ENCODE data around the gene SUV39H1.
"Not testable (repeated sequence)": the region's sequence is repeated elsewhere in the genome, so short reads cannot be mapped to it uniquely, and the experiment has no call there.

Gene SUV39H1

DNA sequence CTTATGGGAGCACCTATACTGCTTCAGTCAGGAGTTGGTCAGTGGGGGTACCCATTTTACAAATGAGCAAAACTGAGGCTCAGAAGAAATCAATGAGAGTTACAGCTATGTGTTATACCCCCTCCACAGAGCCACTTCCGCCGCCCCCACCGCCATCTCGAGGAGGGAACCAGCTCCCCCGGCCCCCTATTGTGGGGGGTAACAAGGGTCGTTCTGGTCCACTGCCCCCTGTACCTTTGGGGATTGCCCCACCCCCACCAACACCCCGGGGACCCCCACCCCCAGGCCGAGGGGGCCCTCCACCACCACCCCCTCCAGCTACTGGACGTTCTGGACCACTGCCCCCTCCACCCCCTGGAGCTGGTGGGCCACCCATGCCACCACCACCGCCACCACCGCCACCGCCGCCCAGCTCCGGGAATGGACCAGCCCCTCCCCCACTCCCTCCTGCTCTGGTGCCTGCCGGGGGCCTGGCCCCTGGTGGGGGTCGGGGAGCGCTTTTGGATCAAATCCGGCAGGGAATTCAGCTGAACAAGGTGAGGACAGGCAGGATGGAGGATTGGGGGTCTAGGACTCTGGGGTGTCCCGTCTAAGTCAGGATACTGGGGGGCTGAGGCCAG is 7.9 kb upstream of the SUV39H1 start:
- DNase-seq (ENCODE audit: low read depth, low spot score) = no peak

DNA sequence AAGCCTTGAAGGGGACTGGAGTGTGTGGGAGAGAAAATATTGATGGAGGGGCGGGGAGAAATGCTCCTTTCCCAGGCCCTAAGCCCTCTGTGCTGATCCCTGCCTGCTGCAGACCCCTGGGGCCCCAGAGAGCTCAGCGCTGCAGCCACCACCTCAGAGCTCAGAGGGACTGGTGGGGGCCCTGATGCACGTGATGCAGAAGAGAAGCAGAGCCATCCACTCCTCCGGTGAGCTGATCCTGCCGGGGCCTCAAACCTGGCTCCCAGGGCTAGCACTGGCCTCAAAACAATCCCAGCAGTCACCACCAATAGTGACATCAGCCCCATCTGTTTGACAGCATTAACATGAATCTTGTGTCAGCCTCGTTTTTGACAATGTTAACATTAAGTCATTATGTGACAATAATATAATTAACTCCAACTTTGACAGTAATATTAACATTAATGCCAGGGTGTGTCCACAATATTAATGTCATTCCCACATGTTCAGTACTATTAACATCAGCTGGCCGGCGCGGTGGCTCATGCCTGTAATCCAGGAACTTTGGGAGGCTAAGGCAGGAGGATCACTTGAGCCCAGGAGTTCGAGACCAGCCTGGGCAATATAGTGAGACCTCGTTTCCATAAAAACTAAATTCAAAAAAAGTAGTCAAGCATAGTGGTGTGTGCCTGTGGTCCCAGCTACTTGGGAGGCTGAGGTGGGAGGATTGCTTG is 7.2 kb upstream of the SUV39H1 start:
- peak; percentile 18 for DNase-seq (ENCODE audit: low read depth, low spot score)

DNA sequence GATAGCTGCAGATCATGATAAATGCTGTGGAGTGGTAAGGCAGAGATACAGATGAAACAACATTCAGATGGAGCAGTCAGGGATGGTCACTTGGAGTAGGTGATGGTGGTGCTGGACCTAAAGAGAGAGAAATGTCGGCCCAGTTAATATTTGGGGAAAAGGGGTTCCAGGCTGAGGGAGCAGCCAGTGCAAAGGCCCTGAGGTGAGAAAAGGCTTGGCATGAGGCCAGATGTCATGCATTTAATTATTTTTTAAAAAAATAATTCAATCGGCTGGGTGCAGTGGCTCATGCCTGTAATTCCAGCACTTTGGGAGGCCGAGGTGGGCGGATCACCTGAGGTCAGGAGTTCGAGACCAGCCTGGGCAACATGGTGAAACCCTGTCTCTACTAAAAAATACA is 4.8 kb upstream of the SUV39H1 start:
- not testable (repeated sequence) for DNase-seq (ENCODE audit: low read depth, low spot score)

DNA sequence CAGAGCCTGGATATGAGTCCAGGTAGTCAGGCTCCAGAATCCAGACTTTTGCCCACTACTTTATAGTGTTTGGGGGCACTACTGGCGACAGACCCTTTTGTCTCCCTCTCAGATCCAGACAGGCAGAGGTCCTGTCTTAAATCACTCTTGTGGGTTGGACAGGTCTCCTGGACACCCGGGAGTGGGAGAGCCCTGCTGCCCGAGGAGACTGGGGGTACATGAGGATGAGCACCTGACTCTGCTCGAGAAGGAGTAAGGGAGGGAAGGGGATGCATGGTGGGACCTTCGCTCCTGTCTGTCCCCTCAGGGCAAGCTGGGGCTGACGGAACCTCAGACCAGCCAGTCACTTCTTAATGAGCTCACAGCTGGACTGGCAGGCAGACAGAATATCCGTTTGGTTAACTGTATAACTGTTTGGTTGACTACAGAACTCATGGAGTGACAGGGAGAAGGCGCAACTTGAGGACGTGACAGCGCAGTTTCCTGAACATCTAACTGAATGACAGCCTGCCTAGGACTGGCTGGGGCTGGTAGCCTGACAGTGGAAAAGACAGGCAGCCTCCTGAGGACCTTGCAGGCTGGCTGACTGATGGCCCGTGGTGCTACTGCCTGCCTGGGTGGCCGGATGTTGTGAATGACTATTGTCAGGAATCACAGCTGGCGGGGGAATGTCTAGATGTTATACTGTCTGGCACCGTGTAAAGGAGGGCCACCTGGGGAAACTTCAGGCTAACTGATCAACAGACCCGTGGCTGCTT is 1.6 kb upstream of the SUV39H1 start:
- peak; percentile 68 for DNase-seq (ENCODE audit: low read depth, low spot score)

DNA sequence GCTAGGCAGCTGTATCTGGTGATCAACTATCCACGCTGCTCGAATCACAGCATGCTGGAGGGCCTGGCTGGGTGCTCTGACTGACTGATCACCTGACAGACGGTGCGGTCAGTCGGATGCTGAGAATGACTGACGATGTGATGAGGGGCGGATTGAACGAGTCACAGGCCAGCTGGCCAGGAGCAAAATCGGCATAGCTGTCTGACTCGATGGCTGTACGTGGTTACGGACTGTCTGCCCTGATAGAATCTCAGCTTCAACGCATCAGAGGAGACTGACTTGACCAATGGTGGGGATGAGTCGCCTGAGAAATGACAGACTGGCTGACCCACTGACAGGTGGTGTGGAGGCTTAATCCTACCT is 1.0 kb upstream of the SUV39H1 start:
- no peak for DNase-seq (ENCODE audit: low read depth, low spot score)

DNA sequence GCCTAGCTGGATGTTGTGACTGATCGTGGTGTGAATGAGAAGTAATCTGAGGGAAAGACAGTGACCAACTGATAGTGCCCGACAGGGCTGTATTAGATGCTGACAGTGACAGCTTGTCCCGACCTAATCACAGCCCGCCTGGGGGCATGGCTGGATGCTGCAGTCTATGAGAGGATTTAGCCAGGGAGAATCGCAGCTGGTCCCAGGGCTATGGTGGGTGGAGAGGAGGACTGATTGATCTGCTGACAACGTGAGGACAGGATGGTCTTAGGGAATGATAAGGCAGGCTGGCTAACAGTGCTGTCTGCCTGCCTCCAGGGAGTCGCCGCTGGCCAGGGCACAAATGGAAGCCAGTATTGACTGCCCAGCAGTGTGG is 621 bp upstream of the SUV39H1 start:
- DNase-seq (ENCODE audit: low read depth, low spot score) = peak; percentile 87

DNA sequence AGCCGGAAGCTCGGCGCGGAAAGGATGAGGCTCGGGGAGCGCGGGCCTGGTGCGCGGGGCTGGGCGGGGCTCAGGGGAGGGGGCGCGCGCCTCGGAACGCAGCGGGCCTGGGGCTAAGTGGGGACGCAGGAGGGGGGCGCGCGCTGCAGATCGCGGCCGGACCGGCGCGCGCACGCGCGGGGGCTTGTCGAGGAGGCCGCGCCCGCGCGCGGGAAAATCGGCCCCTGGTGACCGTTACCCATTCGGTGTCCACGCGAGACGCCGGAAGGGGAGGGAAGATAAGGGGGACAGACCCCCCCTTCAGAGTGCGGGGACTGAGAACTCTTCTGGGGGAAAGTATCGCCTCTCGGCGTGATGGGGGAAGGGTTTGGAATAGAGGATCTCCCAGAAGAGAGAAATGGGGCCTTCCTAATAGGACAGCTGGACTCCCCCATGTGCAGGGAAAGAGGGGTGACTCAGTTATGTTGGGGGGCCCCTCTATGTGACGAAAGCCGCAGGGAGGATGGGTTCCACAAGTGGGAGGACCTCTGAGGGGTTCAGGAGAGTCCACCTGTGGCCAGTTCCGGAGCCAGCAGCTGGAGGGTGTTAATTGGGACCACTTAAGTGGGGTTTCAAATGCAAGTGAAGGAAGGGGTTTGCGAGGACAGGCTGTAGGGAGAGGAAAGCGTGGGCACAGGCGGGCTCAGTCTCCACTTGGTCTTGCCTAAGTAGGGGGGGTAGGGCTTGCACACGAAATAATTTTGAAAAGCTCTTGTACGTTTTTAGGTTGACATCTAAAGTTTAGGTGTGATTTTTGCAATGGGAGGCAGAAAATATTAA is 584 bp downstream of the SUV39H1 start:
- peak; percentile 54 for DNase-seq (ENCODE audit: low read depth, low spot score)

DNA sequence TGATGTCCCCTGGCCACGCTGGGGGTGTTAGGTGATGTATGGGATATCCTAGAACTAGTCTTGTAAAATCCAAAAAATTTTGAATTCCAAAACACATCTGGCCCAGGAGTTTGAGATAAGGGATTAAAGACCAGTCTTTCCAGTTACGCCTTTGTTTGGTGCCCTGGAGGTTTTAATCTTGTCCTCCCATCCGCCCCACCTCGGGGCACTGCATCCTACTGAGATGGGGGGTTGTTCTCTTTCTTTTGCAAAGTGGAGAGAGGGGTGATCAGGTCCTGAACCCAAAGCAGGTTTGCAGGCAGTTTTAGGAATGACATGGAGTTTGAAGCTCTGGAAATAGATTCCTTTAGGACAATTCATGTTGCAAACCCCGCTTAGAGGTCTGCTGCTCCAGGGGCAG is 1.8 kb downstream of the SUV39H1 start:
- DNase-seq (ENCODE audit: low read depth, low spot score) = peak; percentile 77

DNA sequence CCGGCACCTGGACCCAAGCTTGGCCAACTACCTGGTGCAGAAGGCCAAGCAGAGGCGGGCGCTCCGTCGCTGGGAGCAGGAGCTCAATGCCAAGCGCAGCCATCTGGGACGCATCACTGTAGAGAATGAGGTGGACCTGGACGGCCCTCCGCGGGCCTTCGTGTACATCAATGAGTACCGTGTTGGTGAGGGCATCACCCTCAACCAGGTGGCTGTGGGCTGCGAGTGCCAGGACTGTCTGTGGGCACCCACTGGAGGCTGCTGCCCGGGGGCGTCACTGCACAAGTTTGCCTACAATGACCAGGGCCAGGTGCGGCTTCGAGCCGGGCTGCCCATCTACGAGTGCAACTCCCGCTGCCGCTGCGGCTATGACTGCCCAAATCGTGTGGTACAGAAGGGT is 3.7 kb downstream of the SUV39H1 start:
- DNase-seq (ENCODE audit: low read depth, low spot score) = no peak

DNA sequence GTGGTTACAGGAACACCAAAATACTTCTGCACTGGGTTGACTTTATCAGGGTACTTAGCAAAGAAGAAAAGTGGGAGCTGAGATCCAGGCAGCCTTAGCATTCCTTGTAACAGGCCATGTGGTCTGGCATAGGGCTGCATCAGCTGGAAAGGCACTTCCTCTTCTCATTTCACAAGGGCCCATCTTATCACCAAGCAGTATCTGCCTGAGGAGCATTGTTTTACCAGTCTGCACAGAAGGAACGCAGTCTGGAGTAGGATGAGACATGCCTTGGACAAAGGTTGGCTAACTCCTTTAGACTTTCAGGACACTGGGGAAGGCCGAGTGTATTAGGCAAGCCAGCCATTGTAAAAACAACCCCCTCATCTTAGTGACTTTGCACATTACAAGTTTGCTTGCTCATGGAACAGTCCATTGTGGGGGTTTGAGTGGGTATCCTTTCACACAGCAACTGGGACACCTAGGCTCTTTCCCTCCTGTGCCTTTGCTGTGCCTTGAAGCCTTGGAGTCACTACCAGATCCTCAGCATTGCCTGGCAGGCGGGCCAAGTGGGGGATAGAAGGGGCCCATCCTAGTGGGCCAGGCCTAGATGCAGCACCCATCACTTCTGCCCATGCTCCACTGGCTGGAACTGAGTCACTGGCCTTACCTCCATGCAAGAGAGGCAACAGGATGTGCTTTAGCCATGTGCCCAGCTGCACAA is 4.6 kb downstream of the SUV39H1 start:
- DNase-seq (ENCODE audit: low read depth, low spot score) = no peak

DNA sequence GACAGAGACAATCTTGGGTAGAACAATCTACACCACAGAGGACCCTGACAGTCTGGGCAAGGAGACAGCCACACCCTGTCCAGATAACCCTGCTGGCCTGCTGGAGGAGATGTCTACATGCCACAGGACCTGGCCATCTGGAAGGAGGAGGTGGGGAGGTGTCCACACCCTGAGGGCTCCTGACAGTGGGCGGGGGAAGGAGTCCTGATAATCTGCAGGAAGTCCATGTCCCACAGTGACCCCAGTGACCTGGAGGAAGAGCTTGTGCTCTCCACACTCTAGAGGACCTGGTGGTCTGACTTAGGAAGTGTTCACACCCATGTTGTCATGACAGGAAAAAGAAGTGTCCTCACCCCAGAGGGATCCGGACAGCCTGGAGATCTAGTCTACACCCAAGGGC is 5.5 kb downstream of the SUV39H1 start:
- DNase-seq (ENCODE audit: low read depth, low spot score) = no peak

DNA sequence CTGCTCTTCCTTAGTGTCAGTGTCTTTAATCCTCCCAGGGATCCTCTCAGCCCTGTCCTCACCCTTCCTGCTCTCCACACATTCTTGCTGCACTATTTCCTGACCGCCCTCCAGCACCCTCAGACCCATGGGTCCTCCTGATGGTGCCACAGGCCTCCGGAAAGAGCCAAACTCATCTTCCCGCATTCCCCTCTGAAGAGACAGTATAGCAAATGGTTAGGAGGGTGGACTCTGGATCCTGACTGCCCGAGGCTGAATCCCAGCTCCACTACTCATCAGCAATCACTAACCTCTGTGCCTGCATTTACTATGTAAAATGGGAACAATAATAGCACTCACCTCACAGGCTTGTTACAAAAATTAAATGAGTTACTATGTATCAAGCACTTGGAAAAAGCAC is 6.2 kb downstream of the SUV39H1 start:
- peak; percentile 33 for DNase-seq (ENCODE audit: low read depth, low spot score)

DNA sequence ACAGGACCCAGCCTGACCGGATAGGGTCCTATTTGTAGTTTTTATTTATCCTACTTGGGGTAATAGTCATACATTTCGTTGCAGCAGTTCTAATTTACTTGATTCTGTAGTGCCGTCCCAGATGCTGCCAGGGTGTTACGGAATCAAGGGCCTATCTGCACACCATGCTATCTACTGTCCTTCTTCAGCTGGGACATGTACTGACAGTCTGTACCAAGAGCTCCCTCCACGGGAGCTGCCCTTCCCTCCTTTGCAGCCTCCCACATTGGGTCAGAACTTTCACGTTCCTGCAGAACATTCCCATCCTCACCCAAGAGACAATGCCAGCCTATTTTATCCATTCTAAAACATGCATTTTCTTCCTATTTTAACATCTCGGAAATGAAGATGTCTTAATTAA is 6.7 kb downstream of the SUV39H1 start:
- no peak for DNase-seq (ENCODE audit: low read depth, low spot score)

DNA sequence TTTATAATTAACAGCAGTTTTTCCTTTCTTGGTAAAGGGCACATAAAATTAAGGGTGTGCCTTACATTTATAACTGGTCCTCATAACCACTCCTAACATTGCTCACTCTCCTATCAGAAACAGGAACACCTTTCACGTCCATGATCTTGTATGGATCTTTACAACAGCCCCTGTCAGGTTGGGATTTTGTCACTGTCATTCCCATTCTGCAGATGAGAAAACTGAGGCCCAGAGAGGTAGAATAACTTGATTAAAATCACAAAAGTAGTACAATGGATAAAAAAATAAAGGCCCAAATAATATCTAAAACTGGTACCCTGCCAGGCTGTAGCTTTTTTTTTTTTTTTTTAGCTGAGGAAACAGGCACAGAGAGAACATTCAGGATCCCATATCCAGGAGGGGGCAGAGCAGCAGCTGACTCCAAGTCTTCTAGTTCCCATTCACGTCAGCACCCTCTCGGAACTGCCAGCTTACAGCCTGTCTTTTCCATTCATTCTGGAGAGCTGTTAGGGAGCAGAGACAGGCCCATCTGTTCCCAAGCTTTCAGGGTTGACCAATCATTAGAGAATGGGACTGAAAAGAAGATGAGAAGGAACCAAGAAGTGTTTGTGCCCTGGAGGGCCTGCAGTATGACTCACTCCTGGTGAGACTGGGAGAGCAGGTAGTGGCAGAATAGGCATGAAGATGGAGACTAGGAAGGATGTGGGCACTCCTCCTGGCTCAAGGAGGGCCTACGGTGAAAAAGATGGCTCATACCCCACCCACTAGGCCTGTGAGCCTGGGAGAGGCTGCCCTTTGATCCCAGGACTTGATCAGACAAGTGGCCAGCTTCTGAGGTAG is 7.3 kb downstream of the SUV39H1 start:
- DNase-seq (ENCODE audit: low read depth, low spot score) = peak; percentile 85

DNA sequence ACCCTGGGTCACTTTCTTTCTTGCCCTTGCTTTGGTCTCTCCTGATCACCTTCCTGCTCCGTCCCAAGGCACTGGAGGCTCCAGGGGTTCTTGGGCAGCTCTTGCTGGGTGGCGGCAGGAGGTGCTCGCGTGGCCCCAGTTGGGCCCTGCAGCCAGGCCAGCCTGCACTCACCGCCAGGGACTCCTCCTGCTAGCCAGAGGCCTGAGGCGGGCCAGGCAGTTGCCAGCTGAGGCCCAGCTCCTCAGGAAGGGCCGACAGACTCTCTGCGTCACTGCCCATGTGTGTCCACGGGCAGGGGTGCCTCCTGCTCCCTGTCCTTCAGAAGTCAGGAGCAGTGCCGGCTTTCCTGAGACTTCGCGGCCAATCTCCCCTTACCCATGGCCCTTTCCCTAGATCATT is 9.3 kb downstream of the SUV39H1 start:
- no peak for DNase-seq (ENCODE audit: low read depth, low spot score)

DNA sequence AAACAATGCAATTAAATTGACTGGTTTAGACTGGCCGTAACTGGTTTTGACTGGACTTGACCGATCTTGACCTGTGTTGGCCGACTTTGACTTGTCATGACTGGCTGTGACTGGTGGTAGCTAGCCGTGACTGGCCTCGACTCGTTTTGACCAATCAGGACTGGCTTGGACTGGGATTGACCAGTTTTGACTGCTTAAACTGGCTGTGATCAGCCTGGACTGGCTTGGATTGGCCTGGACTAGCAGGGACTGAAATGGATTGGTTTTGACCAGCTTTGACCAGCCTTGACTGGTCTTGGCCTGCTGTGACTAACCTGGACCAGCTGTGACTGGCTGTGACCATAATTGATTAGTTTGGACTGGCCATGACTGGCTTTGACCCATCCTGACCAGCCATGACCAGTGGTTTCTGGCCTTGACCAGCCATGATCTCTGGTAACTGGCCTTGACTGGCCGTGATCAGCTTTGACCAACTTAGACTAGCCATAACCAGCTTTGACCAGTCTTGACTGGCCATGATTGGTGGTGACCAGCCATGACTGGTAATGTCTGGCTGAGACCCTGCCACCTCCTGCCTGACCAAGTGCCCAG is 13.1 kb downstream of the SUV39H1 start:
- DNase-seq (ENCODE audit: low read depth, low spot score) = peak; percentile 23

DNA sequence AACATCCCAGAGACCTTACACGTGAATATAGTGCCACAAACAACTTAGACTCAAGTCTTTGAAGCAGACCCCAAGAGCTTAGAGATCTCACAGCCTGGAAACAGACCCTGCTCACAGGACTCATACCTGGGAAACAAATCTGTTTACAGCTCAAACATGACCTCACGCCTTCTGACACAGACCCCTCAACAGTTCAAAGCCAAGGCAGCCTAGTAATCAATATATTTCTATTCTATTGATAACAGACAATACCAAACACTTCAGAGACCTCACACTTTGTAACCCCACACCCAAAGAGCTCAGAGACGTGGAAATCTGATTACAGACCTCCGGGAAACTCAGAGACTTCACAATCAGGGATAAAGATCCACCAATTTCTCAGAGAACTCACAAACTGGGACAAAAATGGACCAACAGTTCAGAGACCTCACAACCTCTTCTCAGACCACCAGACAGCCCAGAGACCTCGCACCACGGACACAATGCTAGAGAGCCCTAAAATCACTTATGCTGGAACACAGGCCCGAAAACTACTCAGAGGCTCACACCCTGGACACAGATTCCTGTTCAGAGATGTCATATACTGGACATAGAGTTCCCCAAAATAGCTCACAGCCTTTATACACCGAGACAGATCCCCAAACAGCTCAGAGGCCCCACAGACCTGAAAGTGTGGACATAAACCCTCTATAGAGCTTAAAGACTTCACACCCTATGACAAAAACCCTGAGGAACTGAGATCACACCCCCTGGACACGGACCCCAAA is 14.8 kb downstream of the SUV39H1 start:
- no peak for DNase-seq (ENCODE audit: low read depth, low spot score)

DNA sequence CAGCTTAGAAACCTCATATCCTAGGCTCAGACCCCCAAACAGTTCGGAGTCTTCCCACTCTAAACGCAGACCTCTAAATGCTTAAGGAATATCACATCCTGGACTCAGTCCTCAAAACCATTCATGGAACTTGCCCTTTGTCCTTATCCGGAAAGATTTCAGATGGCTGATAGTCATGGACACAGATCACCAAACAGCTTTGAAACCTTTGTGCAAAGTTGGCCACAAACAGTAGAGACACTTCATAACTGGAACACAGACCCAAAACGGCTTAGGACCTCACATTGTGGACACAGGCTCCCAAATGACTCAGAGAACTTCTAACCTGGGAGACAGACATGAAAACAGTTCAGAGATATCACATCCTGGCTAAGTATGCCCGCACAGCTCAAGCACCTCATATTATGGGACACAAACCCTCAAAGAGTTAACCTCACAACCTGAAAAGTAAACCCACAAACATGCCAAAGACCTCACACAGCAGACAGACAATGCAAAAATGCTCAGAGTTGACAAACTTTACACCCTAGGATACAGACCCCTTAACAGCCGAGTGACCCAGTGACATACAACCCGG is 15.5 kb downstream of the SUV39H1 start:
- DNase-seq (ENCODE audit: low read depth, low spot score) = no peak

DNA sequence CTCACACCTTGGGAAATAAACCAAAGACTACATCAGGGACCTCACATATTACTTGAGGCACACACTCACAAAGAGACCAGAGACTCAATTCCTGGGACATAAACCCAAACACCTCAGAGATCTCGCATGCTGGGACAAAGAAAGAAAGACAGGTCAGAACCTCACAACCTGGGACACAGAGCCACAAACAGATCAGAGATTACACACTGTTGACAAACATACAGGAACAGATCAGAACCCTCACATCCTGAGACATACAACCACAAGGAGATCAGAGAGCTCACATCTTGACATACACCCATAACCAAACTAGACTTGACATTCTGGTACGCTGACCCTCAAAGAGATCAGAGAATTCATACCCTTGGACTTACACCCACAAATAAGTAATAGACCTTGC is 17.3 kb downstream of the SUV39H1 start:
- no peak for DNase-seq (ENCODE audit: low read depth, low spot score)

Data from ELF-1 (cell line).